Brain pericyte (primary cell): ENCODE measurements around the gene RNASE2.
"Not testable (repeated sequence)": the region's sequence is repeated elsewhere in the genome, so short reads cannot be mapped to it uniquely, and the experiment has no call there.

ENCODE experiments used
- DNase-seq: peaks from one replicate; pipeline ENCODE4 v3.0.0-alpha.2; 2012; ENCODE audit warnings: low read depth, low spot score

Gene RNASE2

GRCh38 chr14:20954736-20955537 lies at the start of gene RNASE2:
Gene RNASE2 (plus strand): TSS chr14:20955487. CDS start chr14:20955772, 285 bp downstream.
- DNase-seq, result not testable (repeated sequence)

- no peak for DNase-seq
These were observed 49.6 kb upstream of the RNASE2 start for GRCh38 chr14:20905676-20906075.

GRCh38 chr14:20907214-20907613 lies 48.1 kb upstream of the RNASE2 start:
- DNase-seq, result no peak

GRCh38 chr14:20910822-20911221 lies 44.5 kb upstream of the RNASE2 start:
- DNase-seq, result not testable (repeated sequence)

GRCh38 chr14:20919038-20919756 lies 36.1 kb upstream of the RNASE2 start:
- not testable (repeated sequence) for DNase-seq

- DNase-seq, result not testable (repeated sequence)
These were observed 31.5 kb upstream of the RNASE2 start for GRCh38 chr14:20923766-20924297.

- no peak for DNase-seq
These were observed 21.0 kb upstream of the RNASE2 start for GRCh38 chr14:20934148-20934762.

GRCh38 chr14:20935303-20935984 lies 19.8 kb upstream of the RNASE2 start:
- no peak for DNase-seq

GRCh38 chr14:20945146-20945545 lies 10.1 kb upstream of the RNASE2 start:
- not testable (repeated sequence) for DNase-seq

- DNase-seq, result not testable (repeated sequence)
These were observed 8.6 kb upstream of the RNASE2 start for GRCh38 chr14:20946707-20947106.

GRCh38 chr14:20955538-20955873 lies 219 bp downstream of the RNASE2 start:
- DNase-seq, result not testable (repeated sequence)

GRCh38 chr14:20956376-20956976 lies 1.2 kb downstream of the RNASE2 start:
- no peak for DNase-seq

- DNase-seq, result not testable (repeated sequence)
These were observed 3.7 kb downstream of the RNASE2 start for GRCh38 chr14:20958946-20959345.

- no peak for DNase-seq
These were observed 14.0 kb downstream of the RNASE2 start for GRCh38 chr14:20969336-20969735.

GRCh38 chr14:20970647-20970982 lies 15.3 kb downstream of the RNASE2 start:
- no peak for DNase-seq

- peak; percentile 57 for DNase-seq
These were observed 15.9 kb downstream of the RNASE2 start for GRCh38 chr14:20970983-20971704.

GRCh38 chr14:20971705-20972021 lies 16.4 kb downstream of the RNASE2 start:
- DNase-seq, result no peak

- no peak for DNase-seq
These were observed 18.2 kb downstream of the RNASE2 start for GRCh38 chr14:20973501-20973900.

GRCh38 chr14:20976291-20976690 lies 21.0 kb downstream of the RNASE2 start:
- no peak for DNase-seq

- DNase-seq, result no peak
These were observed 23.4 kb downstream of the RNASE2 start for GRCh38 chr14:20978687-20979086.

- DNase-seq, result no peak
These were observed 25.6 kb downstream of the RNASE2 start for GRCh38 chr14:20980906-20981305.
